HCT116 (cell line): ENCODE measurements around the gene NTRK3. TPM values are rescaled to one million over a fixed set of nuclear protein-coding genes. Genes with fewer than 3 reads are reported as not detected.

Experiments used
- ATAC-seq: fragments of 200-7000 bp; cut with Tn5 transposase; 2 replicates; pipeline ENCODE4 v1.9.1; 2020; ENCODE audit warnings: mild to moderate bottlenecking, moderate library complexity
- BruUV-seq: library from RNA; stranded (reverse); fragments of 400-500 nt; replicated peaks from 2 replicates; lab custom pipeline; 2021; lab: Mats Ljungman, UMichigan
- CTCF ChIA-PET: fragments of 300-600 bp; sonication (Branson Sonifier 250); formaldehyde crosslinking; loops from one replicate; lab custom pipeline; 2021; ENCODE audit warnings: antibody characterized with exemption; lab: Charles Lee
- POLR2A ChIA-PET: fragments of 300-600, 350-600 bp; sonication (Branson Sonifier 250); formaldehyde crosslinking; loops from one replicate; lab custom pipeline; 2021; ENCODE audit warnings: antibody characterized with exemption; lab: Charles Lee
- RAD21 ChIA-PET, 2 experiments: fragments of 300-600 bp; sonication (Branson Sonifier 250); formaldehyde crosslinking; loops; one replicate each; lab custom pipeline; 2023; ENCODE audit warnings: low total read pairs in 2 of 2; ENCODE audit not compliant: uncharacterized antibody in 2 of 2, unreplicated experiment in 2 of 2, low non-redundant PET in 1 of 2; lab: Charles Lee
- DNase-seq: peaks from one replicate; pipeline ENCODE4 v3.0.0-alpha.2; 2010; ENCODE audit warnings: low read depth, low spot score
- H2AFZ ChIP-seq: fragments of 200-600 bp; shearing (Covaris generic), sonication (generic); 2 replicates; pipeline ENCODE4 v1.6.1; 2017; ENCODE audit warnings: low read depth, mixed run types, mixed read lengths, antibody characterized with exemption, low read length; ENCODE audit not compliant: poor library complexity, severe bottlenecking
- H3K27ac ChIP-seq: 2 replicates; pipeline ENCODE4 v1.5.1; 2012; ENCODE audit warnings: low read depth, low read length
- H3K27me3 ChIP-seq: fragments of 200-600 bp; sonication (generic); 2 replicates; pipeline ENCODE4 v1.6.1; 2016; ENCODE audit warnings: mixed run types, low read length, mixed read lengths; ENCODE audit not compliant: insufficient read depth
- H3K36me3 ChIP-seq, 2 experiments: fragments of 200-500 bp in 1 of 2; fragments of 200-600 bp in 1 of 2; sonication (Bioruptor generic) in 1 of 2; sonication (generic) in 1 of 2; 2 replicates each; pipeline versions ENCODE4 v1.5.1 to v1.6.1; 2014 to 2016; ENCODE audit warnings: low read length in 2 of 2, inconsistent platforms in 1 of 2, mixed read lengths in 1 of 2, mixed run types in 1 of 2; ENCODE audit not compliant: insufficient read depth in 2 of 2, control insufficient read depth in 1 of 2
- H3K4me1 ChIP-seq, 2 experiments: fragments of 200-600 bp in 1 of 2; sonication (generic) in 1 of 2; 2 replicates each; pipeline versions ENCODE4 v1.5.1 to v1.6.1; 2012 to 2017; ENCODE audit warnings: low read length in 2 of 2, inconsistent platforms in 1 of 2, mild to moderate bottlenecking in 1 of 2, mixed read lengths in 1 of 2, mixed run types in 1 of 2, moderate library complexity in 1 of 2; ENCODE audit not compliant: insufficient read depth in 2 of 2, control insufficient read depth in 1 of 2
- H3K4me2 ChIP-seq: fragments of 200-600 bp; sonication (generic); 2 replicates; pipeline ENCODE4 v1.6.1; 2017; ENCODE audit warnings: mixed run types, low read length, mixed read lengths
- H3K4me3 ChIP-seq, 2 experiments: fragments of 200-600 bp in 1 of 2; sonication (generic) in 1 of 2; replicated peaks in 1 of 2; 2 replicates each; pipeline ENCODE4 v1.5.1; 2011 to 2016; ENCODE audit warnings: low read length in 2 of 2, control low read depth in 1 of 2, low read depth in 1 of 2, mild to moderate bottlenecking in 1 of 2, mixed read lengths in 1 of 2, mixed run types in 1 of 2
- H3K79me2 ChIP-seq: fragments of 200-600 bp; sonication (generic); 2 replicates; pipeline ENCODE4 v1.6.1; 2017; ENCODE audit warnings: mild to moderate bottlenecking, mixed run types, low read length, moderate library complexity, mixed read lengths; ENCODE audit not compliant: insufficient read depth
- H3K9ac ChIP-seq: fragments of 200-600 bp; sonication (generic); 2 replicates; pipeline ENCODE4 v1.6.1; 2016; ENCODE audit warnings: low read length, mixed read lengths
- H3K9me2 ChIP-seq: fragments of 200-600 bp; sonication (generic), shearing (Covaris generic); 2 replicates; pipeline ENCODE4 v1.6.1; 2017; ENCODE audit warnings: mixed run types, mild to moderate bottlenecking, moderate library complexity; ENCODE audit not compliant: insufficient read depth
- H3K9me3 ChIP-seq, 2 experiments: fragments of 200-500 bp in 1 of 2; fragments of 200-600 bp in 1 of 2; sonication (Bioruptor generic) in 1 of 2; sonication (generic) in 1 of 2; 2 replicates each; pipeline ENCODE4 v1.6.1; 2014 to 2017; ENCODE audit warnings: low read length in 2 of 2, mixed read lengths in 2 of 2, inconsistent platforms in 1 of 2, low read depth in 1 of 2, mild to moderate bottlenecking in 1 of 2, mixed run types in 1 of 2, moderate library complexity in 1 of 2; ENCODE audit not compliant: control insufficient read depth in 1 of 2, insufficient read depth in 1 of 2
- H4K20me1 ChIP-seq: fragments of 200-600 bp; sonication (generic), shearing (Covaris generic); 2 replicates; pipeline ENCODE4 v1.6.1; 2017; ENCODE audit warnings: mixed run types, mild to moderate bottlenecking, moderate library complexity; ENCODE audit not compliant: insufficient read depth
- CBX3 ChIP-seq: IDR thresholded peaks from 2 replicates; pipeline ENCODE4 v1.6.1; 2012; ENCODE audit warnings: low read depth
- CEBPB ChIP-seq: IDR thresholded peaks from 2 replicates; pipeline ENCODE4 v1.6.1; 2012; ENCODE audit warnings: low read depth
- ELF1 ChIP-seq: IDR thresholded peaks from 2 replicates; pipeline ENCODE4 v1.6.1; 2012; ENCODE audit warnings: low read depth, borderline replicate concordance
- EZH2 ChIP-seq: fragments of 200-600 bp; sonication (generic); IDR thresholded peaks from 2 replicates; pipeline ENCODE4 v1.6.1; 2017; ENCODE audit warnings: antibody characterized with exemption, mixed run types
- EZH2phosphoT487 ChIP-seq: fragments of 200-600 bp; IDR thresholded peaks from 2 replicates; pipeline ENCODE4 v1.6.1; 2018; ENCODE audit warnings: antibody characterized with exemption, borderline replicate concordance
- FOSL1 ChIP-seq: IDR thresholded peaks from 2 replicates; pipeline ENCODE4 v1.6.1; 2012; ENCODE audit warnings: low read depth
- JUND ChIP-seq: IDR thresholded peaks from 2 replicates; pipeline ENCODE4 v1.6.1; 2012
- POLR2A ChIP-seq: IDR thresholded peaks from 2 replicates; pipeline ENCODE4 v1.7.0; 2011; ENCODE audit warnings: borderline replicate concordance; ENCODE audit not compliant: insufficient read depth, insufficient read length; ENCODE audit errors: extremely low read depth
- SIN3A ChIP-seq: IDR thresholded peaks from 2 replicates; pipeline ENCODE4 v1.6.1; 2012; ENCODE audit warnings: low read depth
- SP1 ChIP-seq: IDR thresholded peaks from 2 replicates; pipeline ENCODE4 v1.6.1; 2012; ENCODE audit warnings: low read depth
- SRF ChIP-seq: IDR thresholded peaks from 2 replicates; pipeline ENCODE4 v1.6.1; 2012; ENCODE audit warnings: low read depth
- TCF7L2 ChIP-seq: IDR thresholded peaks from 2 replicates; pipeline ENCODE4 v1.7.0; 2011; ENCODE audit warnings: borderline replicate concordance, inconsistent platforms; ENCODE audit not compliant: insufficient read depth, insufficient read length; ENCODE audit errors: extremely low read depth
- ZFX ChIP-seq: fragments of 450-650 bp; IDR thresholded peaks from 2 replicates; pipeline ENCODE4 v1.6.1; 2017
- ZNF274 ChIP-seq: fragments of 200-500 bp; sonication (Bioruptor generic); IDR thresholded peaks from 2 replicates; pipeline ENCODE4 v1.6.1; 2014; ENCODE audit warnings: mild to moderate bottlenecking, low read depth, low read length, inconsistent platforms
- intact Hi-C: fragments of 100-400 bp; cut with micrococcal nuclease; formaldehyde crosslinking; loops from 2 replicates; pipeline ENCODE4 v1.10.0; 2022
- total RNA-seq: library from RNA; stranded (reverse); gene quantifications from one replicate; pipeline ENCODE4 v1.2.1, GENCODE V29; 2021; ENCODE audit not compliant: unreplicated experiment
- TF ChIP-seq, protein P1 (sequence below), 3 experiments: fragments of 200-600 bp in 1 of 3; sonication (generic) in 1 of 3; IDR thresholded peaks in 2 of 3; conservative IDR thresholded peaks in 1 of 3; 2 replicates each; pipeline ENCODE4 v1.5.1; 2012 to 2017; ENCODE audit warnings: low read depth in 2 of 3, low read length in 2 of 3, antibody characterized with exemption in 1 of 3, borderline replicate concordance in 1 of 3, control low read depth in 1 of 3, mild to moderate bottlenecking in 1 of 3, mixed read lengths in 1 of 3, mixed run types in 1 of 3, moderate library complexity in 1 of 3; ENCODE audit not compliant: insufficient read depth in 1 of 3
- TF ChIP-seq, protein P2 (sequence below): IDR thresholded peaks from 2 replicates; pipeline ENCODE4 v1.6.1; 2012; ENCODE audit warnings: low read depth
- TF ChIP-seq, protein P3 (sequence below): IDR thresholded peaks from 2 replicates; pipeline ENCODE4 v1.6.1; 2012
- TF ChIP-seq, protein P4 (sequence below): IDR thresholded peaks from 2 replicates; pipeline ENCODE4 v1.6.1; 2012

The NTRK3 gene
- total RNA-seq, 1 experiment from 2014 or later = not detected

DNA sequence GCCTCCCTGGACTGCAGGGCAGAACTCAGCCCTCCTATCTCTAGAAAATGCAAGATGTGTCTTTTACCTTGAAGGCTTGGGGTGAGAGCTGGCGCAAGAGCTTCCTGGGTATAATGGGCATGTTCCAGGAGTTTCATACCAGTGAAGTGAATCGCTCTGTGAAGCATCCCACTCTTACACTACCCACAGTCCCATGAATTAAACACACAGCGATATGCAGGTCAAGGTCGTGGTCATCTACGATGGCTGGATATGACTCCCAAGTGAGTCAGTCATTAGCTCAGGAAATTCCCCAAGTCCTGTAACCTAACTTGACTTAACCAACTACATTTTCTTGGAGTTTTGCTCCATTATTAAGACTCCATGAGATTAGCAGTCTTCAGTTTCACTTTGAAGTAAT is 439.7 kb downstream of the NTRK3 start (continued):
- TF ChIP-seq, protein P1, sequence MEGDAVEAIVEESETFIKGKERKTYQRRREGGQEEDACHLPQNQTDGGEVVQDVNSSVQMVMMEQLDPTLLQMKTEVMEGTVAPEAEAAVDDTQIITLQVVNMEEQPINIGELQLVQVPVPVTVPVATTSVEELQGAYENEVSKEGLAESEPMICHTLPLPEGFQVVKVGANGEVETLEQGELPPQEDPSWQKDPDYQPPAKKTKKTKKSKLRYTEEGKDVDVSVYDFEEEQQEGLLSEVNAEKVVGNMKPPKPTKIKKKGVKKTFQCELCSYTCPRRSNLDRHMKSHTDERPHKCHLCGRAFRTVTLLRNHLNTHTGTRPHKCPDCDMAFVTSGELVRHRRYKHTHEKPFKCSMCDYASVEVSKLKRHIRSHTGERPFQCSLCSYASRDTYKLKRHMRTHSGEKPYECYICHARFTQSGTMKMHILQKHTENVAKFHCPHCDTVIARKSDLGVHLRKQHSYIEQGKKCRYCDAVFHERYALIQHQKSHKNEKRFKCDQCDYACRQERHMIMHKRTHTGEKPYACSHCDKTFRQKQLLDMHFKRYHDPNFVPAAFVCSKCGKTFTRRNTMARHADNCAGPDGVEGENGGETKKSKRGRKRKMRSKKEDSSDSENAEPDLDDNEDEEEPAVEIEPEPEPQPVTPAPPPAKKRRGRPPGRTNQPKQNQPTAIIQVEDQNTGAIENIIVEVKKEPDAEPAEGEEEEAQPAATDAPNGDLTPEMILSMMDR (IDR thresholded peaks at IDR 0.05 in 2 of 3, conservative IDR thresholded peaks at IDR 0.05 in 1 of 3; ENCODE audit: borderline replicate concordance in 1 of 3, insufficient read depth in 1 of 3, low read depth in 2 of 3, low read length in 2 of 3) = no peak
- no peak for TF ChIP-seq EZH2
- no peak for TF ChIP-seq SIN3A
- no peak for TF ChIP-seq CBX3
- no peak for TF ChIP-seq POLR2A
- TF ChIP-seq, protein P2, sequence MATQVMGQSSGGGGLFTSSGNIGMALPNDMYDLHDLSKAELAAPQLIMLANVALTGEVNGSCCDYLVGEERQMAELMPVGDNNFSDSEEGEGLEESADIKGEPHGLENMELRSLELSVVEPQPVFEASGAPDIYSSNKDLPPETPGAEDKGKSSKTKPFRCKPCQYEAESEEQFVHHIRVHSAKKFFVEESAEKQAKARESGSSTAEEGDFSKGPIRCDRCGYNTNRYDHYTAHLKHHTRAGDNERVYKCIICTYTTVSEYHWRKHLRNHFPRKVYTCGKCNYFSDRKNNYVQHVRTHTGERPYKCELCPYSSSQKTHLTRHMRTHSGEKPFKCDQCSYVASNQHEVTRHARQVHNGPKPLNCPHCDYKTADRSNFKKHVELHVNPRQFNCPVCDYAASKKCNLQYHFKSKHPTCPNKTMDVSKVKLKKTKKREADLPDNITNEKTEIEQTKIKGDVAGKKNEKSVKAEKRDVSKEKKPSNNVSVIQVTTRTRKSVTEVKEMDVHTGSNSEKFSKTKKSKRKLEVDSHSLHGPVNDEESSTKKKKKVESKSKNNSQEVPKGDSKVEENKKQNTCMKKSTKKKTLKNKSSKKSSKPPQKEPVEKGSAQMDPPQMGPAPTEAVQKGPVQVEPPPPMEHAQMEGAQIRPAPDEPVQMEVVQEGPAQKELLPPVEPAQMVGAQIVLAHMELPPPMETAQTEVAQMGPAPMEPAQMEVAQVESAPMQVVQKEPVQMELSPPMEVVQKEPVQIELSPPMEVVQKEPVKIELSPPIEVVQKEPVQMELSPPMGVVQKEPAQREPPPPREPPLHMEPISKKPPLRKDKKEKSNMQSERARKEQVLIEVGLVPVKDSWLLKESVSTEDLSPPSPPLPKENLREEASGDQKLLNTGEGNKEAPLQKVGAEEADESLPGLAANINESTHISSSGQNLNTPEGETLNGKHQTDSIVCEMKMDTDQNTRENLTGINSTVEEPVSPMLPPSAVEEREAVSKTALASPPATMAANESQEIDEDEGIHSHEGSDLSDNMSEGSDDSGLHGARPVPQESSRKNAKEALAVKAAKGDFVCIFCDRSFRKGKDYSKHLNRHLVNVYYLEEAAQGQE = no peak
- TF ChIP-seq SP1 = no peak
- no peak for TF ChIP-seq SRF
- TF ChIP-seq, all 23 proteins: peak for 0

DNA sequence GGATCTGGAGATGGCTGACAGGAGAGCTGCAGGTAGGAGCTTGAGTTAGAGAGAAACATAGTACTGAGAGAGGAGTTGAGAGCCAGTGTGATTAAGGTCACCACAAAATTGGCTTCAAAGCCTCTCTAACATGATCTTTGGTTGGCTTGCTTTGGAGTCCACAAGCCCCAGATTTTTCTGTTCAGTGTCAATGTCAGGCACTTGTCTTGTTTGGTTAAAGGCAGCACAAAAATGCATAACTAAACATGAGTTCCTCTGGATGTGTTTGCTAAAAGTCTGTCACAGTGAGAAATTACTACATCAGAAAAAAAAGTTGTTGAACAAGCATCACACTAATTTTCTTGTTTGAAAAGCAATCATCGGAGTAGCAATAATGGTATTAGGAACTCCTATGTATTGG is 440.5 kb downstream of the NTRK3 start:
- DNase-seq = no peak
- Histone ChIP-seq H3K79me2 (no peaks in the 10 kb centered on the region), H3K4me2 (no peak overlapping the region), H3K27me3 (no peaks in the 10 kb centered on the region), H3K4me1 (no peaks in the 10 kb centered on the region), H2AFZ (no peak overlapping the region), H3K36me3 (no peaks in the 10 kb centered on the region), H3K27ac (no peak overlapping the region), H3K9ac (no peak overlapping the region), H3K9me2 (no peaks in the 10 kb centered on the region), H3K4me3 (no peak overlapping the region), H3K9me3 (peaks cover 0 to 28% of the 10 kb centered on the region in 2 experiments; a peak in 2 of 4 replicates), H4K20me1 (no peaks in the 10 kb centered on the region; the same call in 1 of the 2 replicates)
- ChIA-PET RAD21 (no interaction called here), CTCF (no interaction called here), POLR2A (no interaction called here)
- no TSS peak for BruUV-seq
- no peak for ATAC-seq
- intact Hi-C loops = no loop called here
- TF ChIP-seq, protein P1 (IDR thresholded peaks at IDR 0.05 in 2 of 3, conservative IDR thresholded peaks at IDR 0.05 in 1 of 3; ENCODE audit: borderline replicate concordance in 1 of 3, insufficient read depth in 1 of 3, low read depth in 2 of 3, low read length in 2 of 3) = no peak
- TF ChIP-seq, protein P3, sequence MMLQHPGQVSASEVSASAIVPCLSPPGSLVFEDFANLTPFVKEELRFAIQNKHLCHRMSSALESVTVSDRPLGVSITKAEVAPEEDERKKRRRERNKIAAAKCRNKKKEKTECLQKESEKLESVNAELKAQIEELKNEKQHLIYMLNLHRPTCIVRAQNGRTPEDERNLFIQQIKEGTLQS = no peak
- TF ChIP-seq SIN3A = no peak
- no peak for TF ChIP-seq EZH2phosphoT487
- no peak for TF ChIP-seq JUND
- TF ChIP-seq, protein P4, sequence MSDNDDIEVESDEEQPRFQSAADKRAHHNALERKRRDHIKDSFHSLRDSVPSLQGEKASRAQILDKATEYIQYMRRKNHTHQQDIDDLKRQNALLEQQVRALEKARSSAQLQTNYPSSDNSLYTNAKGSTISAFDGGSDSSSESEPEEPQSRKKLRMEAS = no peak
- no peak for TF ChIP-seq ELF1
- no peak for TF ChIP-seq TCF7L2
- TF ChIP-seq FOSL1 = no peak
- no peak for TF ChIP-seq SRF
- TF ChIP-seq ZNF274 = no peak
- TF ChIP-seq CEBPB = no peak
- no peak for TF ChIP-seq ZFX
- no peak for TF ChIP-seq SP1
